IMR-90 (cell line): ENCODE measurements around the gene TBC1D30. TPM values are rescaled to one million over a fixed set of nuclear protein-coding genes. Genes with fewer than 3 reads are reported as not detected.

Experiments
- ATAC-seq: fragments of 200-7000 bp; cut with Tn5 transposase; 2 replicates; pipeline ENCODE4 v1.9.1; 2020; ENCODE audit warnings: low read depth, mild to moderate bottlenecking, moderate library complexity
- BruUV-seq: library from RNA; stranded (reverse); fragments of 400-500 nt; replicated peaks from 2 replicates; lab custom pipeline; 2021; lab: Mats Ljungman, UMichigan
- CTCF ChIA-PET: fragments of 300-600 bp; formaldehyde crosslinking; extraction: SDS; loops from one replicate; lab custom pipeline; 2021; ENCODE audit warnings: antibody characterized with exemption; lab: Yijun Ruan, JAX
- POLR2A ChIA-PET: fragments of 300-600 bp; sonication (Branson Sonifier 250); formaldehyde crosslinking; loops from one replicate; lab custom pipeline; 2022; ENCODE audit warnings: antibody characterized with exemption; ENCODE audit not compliant: unreplicated experiment; lab: Charles Lee
- DNase-seq: peaks from one replicate; pipeline ENCODE4 v3.0.0; 2013
- H2AFZ ChIP-seq: replicated peaks from 2 replicates; pipeline ENCODE3; 2013; ENCODE audit warnings: low read length, mild to moderate bottlenecking; ENCODE audit not compliant: poor library complexity
- H2AK5ac ChIP-seq: 2 replicates; pipeline ENCODE4 v1.6.1; 2013; ENCODE audit warnings: low read depth, low read length, inconsistent platforms
- H2AK9ac ChIP-seq: replicated peaks from 2 replicates; pipeline ENCODE3; 2013; ENCODE audit warnings: mild to moderate bottlenecking, low read depth, low read length, moderate library complexity; ENCODE audit not compliant: poor library complexity
- H2BK120ac ChIP-seq: 2 replicates; pipeline ENCODE4 v1.6.1; 2013; ENCODE audit warnings: low read depth, low read length, inconsistent platforms
- H2BK15ac ChIP-seq: 3 replicates; pipeline ENCODE4 v1.6.1; 2013; ENCODE audit warnings: low read depth, low read length, inconsistent platforms
- H2BK20ac ChIP-seq: 2 replicates; pipeline ENCODE4 v1.6.1; 2013; ENCODE audit warnings: low read depth, mild to moderate bottlenecking, inconsistent platforms, low read length, moderate library complexity
- H2BK5ac ChIP-seq: 2 replicates; pipeline ENCODE4 v1.6.1; 2013; ENCODE audit warnings: mild to moderate bottlenecking, low read depth, low read length, inconsistent platforms; ENCODE audit not compliant: poor library complexity, severe bottlenecking
- H3K14ac ChIP-seq: replicated peaks from 2 replicates; pipeline ENCODE4 v1.6.1; 2013; ENCODE audit warnings: low read depth, low read length, inconsistent platforms
- H3K18ac ChIP-seq: 2 replicates; pipeline ENCODE4 v1.6.1; 2013; ENCODE audit warnings: low read depth, low read length, control low read depth
- H3K23ac ChIP-seq: 2 replicates; pipeline ENCODE4 v1.6.1; 2013; ENCODE audit warnings: low read depth, low read length, inconsistent platforms
- H3K27ac ChIP-seq: 2 replicates; pipeline ENCODE4 v1.5.1; 2013; ENCODE audit warnings: mild to moderate bottlenecking, control low read depth, low read length; ENCODE audit not compliant: insufficient read depth
- H3K27me3 ChIP-seq: 2 replicates; pipeline ENCODE4 v1.6.1; 2013; ENCODE audit warnings: low read length; ENCODE audit not compliant: control insufficient read depth, insufficient read depth
- H3K36me3 ChIP-seq: 2 replicates; pipeline ENCODE4 v1.6.1; 2013; ENCODE audit warnings: low read length, mixed read lengths; ENCODE audit not compliant: control insufficient read depth, insufficient read depth
- H3K4ac ChIP-seq: 2 replicates; pipeline ENCODE4 v1.6.1; 2013; ENCODE audit warnings: low read depth, low read length, inconsistent platforms
- H3K4me1 ChIP-seq: 2 replicates; pipeline ENCODE4 v1.6.1; 2013; ENCODE audit warnings: low read length, mixed read lengths; ENCODE audit not compliant: control insufficient read depth, insufficient read depth
- H3K4me2 ChIP-seq: 2 replicates; pipeline ENCODE4 v1.6.1; 2013; ENCODE audit warnings: low read depth, mild to moderate bottlenecking, control low read depth, low read length, moderate library complexity
- H3K4me3 ChIP-seq: 2 replicates; pipeline ENCODE4 v1.5.1; 2013; ENCODE audit warnings: low read depth, mild to moderate bottlenecking, control low read depth, low read length, moderate library complexity; ENCODE audit not compliant: insufficient read depth
- H3K56ac ChIP-seq: 2 replicates; pipeline ENCODE4 v1.6.1; 2013; ENCODE audit warnings: low read length, inconsistent platforms; ENCODE audit not compliant: insufficient read depth; ENCODE audit errors: extremely low read depth
- H3K79me1 ChIP-seq, 2 experiments: 2 replicates each; pipeline ENCODE4 v1.6.1; 2013; ENCODE audit warnings: low read length in 2 of 2, inconsistent platforms in 1 of 2, low read depth in 1 of 2
- H3K9ac ChIP-seq: 2 replicates; pipeline ENCODE4 v1.6.1; 2013; ENCODE audit warnings: low read depth, low read length, control low read depth
- H3K9me1 ChIP-seq: 2 replicates; pipeline ENCODE4 v1.6.1; 2013; ENCODE audit warnings: low read length, inconsistent platforms; ENCODE audit not compliant: insufficient read depth
- H3K9me3 ChIP-seq: 2 replicates; pipeline ENCODE4 v1.6.1; 2013; ENCODE audit warnings: low read length; ENCODE audit not compliant: control insufficient read depth, insufficient read depth
- H4K20me1 ChIP-seq: 2 replicates; pipeline ENCODE4 v1.6.1; 2013; ENCODE audit warnings: low read length, inconsistent platforms; ENCODE audit not compliant: insufficient read depth
- H4K5ac ChIP-seq: 2 replicates; pipeline ENCODE4 v1.6.1; 2013; ENCODE audit warnings: mild to moderate bottlenecking, low read depth, low read length, control low read depth
- H4K8ac ChIP-seq, 2 experiments: 2 replicates each; pipeline ENCODE4 v1.6.1; 2013; ENCODE audit warnings: low read depth in 2 of 2, low read length in 2 of 2, control low read depth in 1 of 2, inconsistent platforms in 1 of 2
- H4K91ac ChIP-seq: 2 replicates; pipeline ENCODE4 v1.6.1; 2013; ENCODE audit warnings: low read depth, low read length, inconsistent platforms; ENCODE audit not compliant: insufficient read depth
- MAFK ChIP-seq: IDR thresholded peaks from 2 replicates; pipeline ENCODE4 v1.6.1; 2012; ENCODE audit warnings: low read depth, low read length, improper control_type of control experiment
- RAD21 ChIP-seq: IDR thresholded peaks from 2 replicates; pipeline ENCODE4 v1.6.1; 2012; ENCODE audit warnings: low read length, improper control_type of control experiment
- WGBS, 2 experiments: methylation state at CpG; one replicate each; pipeline versions ENCODE4 v1.1.5 to v1.1.7; 2013; ENCODE audit warnings: missing lambda C conversion rate in 2 of 2; ENCODE audit not compliant: insufficient read length in 1 of 2; ENCODE audit errors: extremely low coverage in 2 of 2; 5-methylcytosine and 5-hydroxymethylcytosine counted together
- dilution Hi-C: fragments of 300-500 bp; cut with HindIII; formaldehyde crosslinking; loops from one replicate; pipeline ENCODE4 v1.14.3; 2018; ENCODE audit warnings: low sequenced_read_pairs; ENCODE audit not compliant: unreplicated experiment
- in situ Hi-C: fragments of 300-500 bp; cut with MboI; formaldehyde crosslinking; loops from 3 replicates; pipeline ENCODE4 v1.14.3; 2019; ENCODE audit warnings: low sequenced_read_pairs, inconsistent platforms, mixed read lengths
- intact Hi-C: fragments of 100-400 bp; cut with micrococcal nuclease; formaldehyde crosslinking; loops from 2 replicates; pipeline ENCODE4 v1.10.0; 2022
- polyA plus RNA-seq, 3 experiments: library from polyadenylated mRNA; depleted of rRNA; stranded (reverse); fragments of >200 nt; gene quantifications; 2 replicates each; pipeline ENCODE4 v1.2.3, GENCODE V29; 2012; ENCODE audit warnings: low replicate concordance in 1 of 3
- total RNA-seq: library from RNA; depleted of rRNA; stranded (reverse); fragments of >200 nt; gene quantifications from 2 replicates; pipeline ENCODE4 v1.2.3, GENCODE V29; 2012

The TBC1D30 gene
- total and polyA plus RNA-seq, 2 of the 4 experiments (the other 2 are of a cell fraction) = 0.18 to 0.24 TPM

DNA sequence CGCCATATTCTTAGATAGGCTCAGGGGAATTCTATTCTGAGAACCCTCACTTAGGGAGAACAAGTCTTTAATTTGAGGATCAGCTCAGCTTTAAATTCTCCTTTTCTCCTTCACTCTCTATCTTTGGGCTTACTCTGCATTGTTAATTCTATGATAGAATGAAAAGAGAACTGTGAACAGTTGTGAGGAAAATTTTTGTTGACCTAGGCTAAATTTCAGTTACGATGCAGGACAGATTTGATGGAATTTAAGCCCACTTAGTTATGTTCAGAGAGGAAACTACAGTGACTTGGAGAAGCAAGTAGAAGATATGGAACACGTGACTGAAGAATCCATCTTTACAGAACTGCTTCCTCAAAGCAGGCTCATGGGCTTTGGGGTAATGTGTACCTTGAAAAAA lies 82.7 kb downstream of the TBC1D30 start:
- Histone ChIP-seq H3K4me3 (no peak overlapping the region), H2AK9ac (no peak overlapping the region), H2BK5ac (no peak overlapping the region), H4K5ac (no peak overlapping the region), H2AK5ac (no peak overlapping the region), H3K27me3 (peaks cover 28% of the 10 kb centered on the region), H2AFZ (no peak overlapping the region), H3K4me2 (no peak overlapping the region), H3K9ac (no peak overlapping the region), H4K20me1 (no peaks in the 10 kb centered on the region), H2BK15ac (no peak overlapping the region), H4K91ac (no peak overlapping the region), H2BK120ac (no peak overlapping the region), H3K27ac (no peak overlapping the region), H3K9me3 (no peaks in the 10 kb centered on the region), H2BK20ac (no peak overlapping the region), H3K18ac (no peak overlapping the region), H3K14ac (no peak overlapping the region), H3K4me1 (no peaks in the 10 kb centered on the region), H3K23ac (no peak overlapping the region), H4K8ac (no peak overlapping the region), H3K56ac (no peak overlapping the region), H3K36me3 (no peaks in the 10 kb centered on the region), H3K79me1 (no peaks in the 10 kb centered on the region), H3K9me1 (no peaks in the 10 kb centered on the region), H3K4ac (no peak overlapping the region)
- no CpG with 5 or more reads among the region's 3 CpGs for WGBS, 2 experiments
- DNase-seq = no peak
- POLR2A ChIA-PET = interaction anchor here (0.7 kb wide), 1 partner anchor 1015 kb away, joined by 5 read pairs; no protein-coding TSS in a partner anchor
- TF ChIP-seq RAD21 = no peak
- peak; percentile 15; the same call in 1 of the 2 replicates for TF ChIP-seq MAFK
- intact Hi-C loops = no loop called here
- no peak for ATAC-seq
- BruUV-seq = no TSS peak
- in situ Hi-C loops = loop anchor here (25.0 kb wide), 1 partner anchor 805 kb away; no protein-coding TSS in a partner anchor
- CTCF ChIA-PET = no interaction called here
- dilution Hi-C loops = no loop called here
